Gastrocnemius medialis (tissue), 4 donors: ENCODE measurements around the gene UBAP1L.

Source experiments
- POLR2A ChIP-seq, 2 donors: fragments of 450-650 bp; IDR thresholded peaks; one replicate each; pipeline ENCODE4 v1.6.1; 2017; ENCODE audit warnings: antibody characterized with exemption in 2 of 2, mild to moderate bottlenecking in 2 of 2, moderate library complexity in 2 of 2
- TF ChIP-seq, protein P1 (sequence below), 5 experiments: fragments of 450-650 bp in 3 of 5; fragments of 200-600 bp in 2 of 5; sonication (generic) in 2 of 5; IDR thresholded peaks in 4 of 5; conservative IDR thresholded peaks in 1 of 5; 1 replicate in 4 of 5; 2 replicates in 1 of 5; pipeline ENCODE4 v1.5.1; 2016 to 2019; ENCODE audit warnings: antibody characterized with exemption in 5 of 5, mild to moderate bottlenecking in 3 of 5, moderate library complexity in 3 of 5

DNA sequence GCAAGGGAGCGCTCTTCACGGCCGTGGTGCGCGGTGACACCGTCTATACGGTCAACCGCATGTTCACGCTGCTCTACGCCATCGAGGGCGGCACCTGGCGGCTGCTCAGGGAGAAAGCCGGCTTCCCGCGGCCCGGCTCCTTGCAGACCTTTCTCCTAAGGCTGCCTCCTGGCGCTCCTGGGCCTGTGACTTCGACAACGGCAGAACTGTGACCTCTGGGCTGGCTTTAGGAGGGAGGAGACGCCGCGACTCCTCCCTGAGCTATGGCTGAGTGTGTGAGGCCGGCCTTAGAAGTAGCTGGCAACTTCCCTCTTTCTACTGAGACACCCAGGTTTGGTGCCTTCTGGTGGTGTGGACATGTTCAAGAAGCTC is 37.0 kb downstream of the UBAP1L start:
- TF ChIP-seq POLR2A (IDR thresholded peaks at IDR 0.05): no peak
- TF ChIP-seq, protein P1, sequence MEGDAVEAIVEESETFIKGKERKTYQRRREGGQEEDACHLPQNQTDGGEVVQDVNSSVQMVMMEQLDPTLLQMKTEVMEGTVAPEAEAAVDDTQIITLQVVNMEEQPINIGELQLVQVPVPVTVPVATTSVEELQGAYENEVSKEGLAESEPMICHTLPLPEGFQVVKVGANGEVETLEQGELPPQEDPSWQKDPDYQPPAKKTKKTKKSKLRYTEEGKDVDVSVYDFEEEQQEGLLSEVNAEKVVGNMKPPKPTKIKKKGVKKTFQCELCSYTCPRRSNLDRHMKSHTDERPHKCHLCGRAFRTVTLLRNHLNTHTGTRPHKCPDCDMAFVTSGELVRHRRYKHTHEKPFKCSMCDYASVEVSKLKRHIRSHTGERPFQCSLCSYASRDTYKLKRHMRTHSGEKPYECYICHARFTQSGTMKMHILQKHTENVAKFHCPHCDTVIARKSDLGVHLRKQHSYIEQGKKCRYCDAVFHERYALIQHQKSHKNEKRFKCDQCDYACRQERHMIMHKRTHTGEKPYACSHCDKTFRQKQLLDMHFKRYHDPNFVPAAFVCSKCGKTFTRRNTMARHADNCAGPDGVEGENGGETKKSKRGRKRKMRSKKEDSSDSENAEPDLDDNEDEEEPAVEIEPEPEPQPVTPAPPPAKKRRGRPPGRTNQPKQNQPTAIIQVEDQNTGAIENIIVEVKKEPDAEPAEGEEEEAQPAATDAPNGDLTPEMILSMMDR (IDR thresholded peaks at IDR 0.05 in 4 of 5, conservative IDR thresholded peaks at IDR 0.05 in 1 of 5): peak; percentile 49 to 80 (median 66)
